ENCODE data around the gene ATG16L2.

ATG16L2 gene

GRCh38 chr11:72863916-72864315 is 49.7 kb downstream of the ATG16L2 start:
- TF ChIP-seq ZNF274 (IDR thresholded peaks at IDR 0.05; ENCODE audit: low read depth, low read length) (no peak), YY1 (IDR thresholded peaks at IDR 0.05; ENCODE audit: insufficient read depth, insufficient read length) (no peak), SUZ12 (IDR thresholded peaks at IDR 0.05; ENCODE audit: extremely low read depth, insufficient read depth, insufficient read length) (no peak)
- no peaks in the 10 kb centered on the region for H3K36me3 ChIP-seq (ENCODE audit: insufficient read depth, insufficient read length, low read length)
- H3K27me3 ChIP-seq (ENCODE audit: insufficient read depth, insufficient read length), result no peaks in the 10 kb centered on the region
- DNase-seq (ENCODE audit: low read depth, low spot score), result no peak
- no peak overlapping the region for H3K4me3 ChIP-seq (ENCODE audit: insufficient read length, low read depth)
- no peaks in the 10 kb centered on the region for H3K9me3 ChIP-seq (ENCODE audit: insufficient read depth, low read length)
- H3K4me1 ChIP-seq (ENCODE audit: insufficient read depth, insufficient read length), result no peaks in the 10 kb centered on the region
- no peak overlapping the region for H3K9ac ChIP-seq (ENCODE audit: insufficient read length, low read depth)

- no peak for DNase-seq (ENCODE audit: low read depth, low spot score)
- TF ChIP-seq SUZ12 (IDR thresholded peaks at IDR 0.05; ENCODE audit: extremely low read depth, insufficient read depth, insufficient read length), result no peak
- no peak for TF ChIP-seq ZNF274 (IDR thresholded peaks at IDR 0.05; ENCODE audit: low read depth, low read length)
- no peak for TF ChIP-seq YY1 (IDR thresholded peaks at IDR 0.05; ENCODE audit: insufficient read depth, insufficient read length)
- no peak overlapping the region for H3K9ac ChIP-seq (ENCODE audit: insufficient read length, low read depth)
- H3K4me3 ChIP-seq (ENCODE audit: insufficient read length, low read depth), result no peak overlapping the region
- no peaks in the 10 kb centered on the region for H3K27me3 ChIP-seq (ENCODE audit: insufficient read depth, insufficient read length)
- no peaks in the 10 kb centered on the region for H3K36me3 ChIP-seq (ENCODE audit: insufficient read depth, insufficient read length, low read length)
- H3K4me1 ChIP-seq (ENCODE audit: insufficient read depth, insufficient read length), result no peaks in the 10 kb centered on the region
- H3K9me3 ChIP-seq (ENCODE audit: insufficient read depth, low read length), result no peaks in the 10 kb centered on the region
These were observed 50.8 kb downstream of the ATG16L2 start for GRCh38 chr11:72864702-72865655.

GRCh38 chr11:72867970-72868369 is 53.8 kb downstream of the ATG16L2 start:
- Histone ChIP-seq H3K4me1 (ENCODE audit: insufficient read depth, insufficient read length) (no peaks in the 10 kb centered on the region), H3K9me3 (ENCODE audit: insufficient read depth, low read length) (no peaks in the 10 kb centered on the region), H3K27me3 (ENCODE audit: insufficient read depth, insufficient read length) (no peaks in the 10 kb centered on the region), H3K36me3 (ENCODE audit: insufficient read depth, insufficient read length, low read length) (no peaks in the 10 kb centered on the region), H3K9ac (ENCODE audit: insufficient read length, low read depth) (no peak overlapping the region), H3K4me3 (ENCODE audit: insufficient read length, low read depth) (no peak overlapping the region)
- TF ChIP-seq YY1 (IDR thresholded peaks at IDR 0.05; ENCODE audit: insufficient read depth, insufficient read length), result no peak
- no peak for TF ChIP-seq ZNF274 (IDR thresholded peaks at IDR 0.05; ENCODE audit: low read depth, low read length)
- no peak for DNase-seq (ENCODE audit: low read depth, low spot score)

- no peak overlapping the region for H3K4me3 ChIP-seq (ENCODE audit: insufficient read length, low read depth)
- DNase-seq (ENCODE audit: low read depth, low spot score), result no peak
- H3K27me3 ChIP-seq (ENCODE audit: insufficient read depth, insufficient read length), result no peaks in the 10 kb centered on the region
- TF ChIP-seq SUZ12 (IDR thresholded peaks at IDR 0.05; ENCODE audit: extremely low read depth, insufficient read depth, insufficient read length) (no peak), ZNF274 (IDR thresholded peaks at IDR 0.05; ENCODE audit: low read depth, low read length) (no peak), YY1 (IDR thresholded peaks at IDR 0.05; ENCODE audit: insufficient read depth, insufficient read length) (no peak)
- no peaks in the 10 kb centered on the region for H3K4me1 ChIP-seq (ENCODE audit: insufficient read depth, insufficient read length)
- H3K9ac ChIP-seq (ENCODE audit: insufficient read length, low read depth), result no peak overlapping the region
- H3K36me3 ChIP-seq (ENCODE audit: insufficient read depth, insufficient read length, low read length), result no peaks in the 10 kb centered on the region
- no peaks in the 10 kb centered on the region for H3K9me3 ChIP-seq (ENCODE audit: insufficient read depth, low read length)
These were observed 55.6 kb downstream of the ATG16L2 start for GRCh38 chr11:72869831-72870230.

GRCh38 chr11:72871119-72871518 is 56.9 kb downstream of the ATG16L2 start:
- Histone ChIP-seq H3K9ac (ENCODE audit: insufficient read length, low read depth) (no peak overlapping the region), H3K27me3 (ENCODE audit: insufficient read depth, insufficient read length) (no peaks in the 10 kb centered on the region), H3K36me3 (ENCODE audit: insufficient read depth, insufficient read length, low read length) (no peaks in the 10 kb centered on the region), H3K4me3 (ENCODE audit: insufficient read length, low read depth) (no peak overlapping the region), H3K9me3 (ENCODE audit: insufficient read depth, low read length) (no peaks in the 10 kb centered on the region), H3K4me1 (ENCODE audit: insufficient read depth, insufficient read length) (no peaks in the 10 kb centered on the region)
- TF ChIP-seq ZNF274 (IDR thresholded peaks at IDR 0.05; ENCODE audit: low read depth, low read length) (no peak), SUZ12 (IDR thresholded peaks at IDR 0.05; ENCODE audit: extremely low read depth, insufficient read depth, insufficient read length) (no peak), YY1 (IDR thresholded peaks at IDR 0.05; ENCODE audit: insufficient read depth, insufficient read length) (no peak)
- no peak for DNase-seq (ENCODE audit: low read depth, low spot score)

- Histone ChIP-seq H3K4me1 (ENCODE audit: insufficient read depth, insufficient read length) (no peaks in the 10 kb centered on the region), H3K9me3 (ENCODE audit: insufficient read depth, low read length) (no peaks in the 10 kb centered on the region), H3K36me3 (ENCODE audit: insufficient read depth, insufficient read length, low read length) (no peaks in the 10 kb centered on the region), H3K9ac (ENCODE audit: insufficient read length, low read depth) (no peak overlapping the region), H3K27me3 (ENCODE audit: insufficient read depth, insufficient read length) (no peaks in the 10 kb centered on the region), H3K4me3 (ENCODE audit: insufficient read length, low read depth) (no peak overlapping the region)
- TF ChIP-seq YY1 (IDR thresholded peaks at IDR 0.05; ENCODE audit: insufficient read depth, insufficient read length) (no peak), ZNF274 (IDR thresholded peaks at IDR 0.05; ENCODE audit: low read depth, low read length) (no peak), SUZ12 (IDR thresholded peaks at IDR 0.05; ENCODE audit: extremely low read depth, insufficient read depth, insufficient read length) (no peak)
- no peak for DNase-seq (ENCODE audit: low read depth, low spot score)
These were observed 57.8 kb downstream of the ATG16L2 start for GRCh38 chr11:72872012-72872411.

GRCh38 chr11:72875736-72876135 is 61.5 kb downstream of the ATG16L2 start:
- no peak for DNase-seq (ENCODE audit: low read depth, low spot score)
- no peak overlapping the region for H3K9ac ChIP-seq (ENCODE audit: insufficient read length, low read depth)
- H3K27me3 ChIP-seq (ENCODE audit: insufficient read depth, insufficient read length), result no peaks in the 10 kb centered on the region
- H3K4me3 ChIP-seq (ENCODE audit: insufficient read length, low read depth), result no peak overlapping the region
- no peaks in the 10 kb centered on the region for H3K4me1 ChIP-seq (ENCODE audit: insufficient read depth, insufficient read length)
- no peaks in the 10 kb centered on the region for H3K9me3 ChIP-seq (ENCODE audit: insufficient read depth, low read length)
- H3K36me3 ChIP-seq (ENCODE audit: insufficient read depth, insufficient read length, low read length), result no peaks in the 10 kb centered on the region
- TF ChIP-seq ZNF274 (IDR thresholded peaks at IDR 0.05; ENCODE audit: low read depth, low read length) (no peak), SUZ12 (IDR thresholded peaks at IDR 0.05; ENCODE audit: extremely low read depth, insufficient read depth, insufficient read length) (no peak), YY1 (IDR thresholded peaks at IDR 0.05; ENCODE audit: insufficient read depth, insufficient read length) (no peak)
